ENCODE measurements around the gene NR4A2. TPM values are rescaled to one million over a fixed set of nuclear protein-coding genes. Genes with fewer than 3 reads are reported as not detected.

NR4A2 gene
- polyA plus RNA-seq, 1 of the 3 experiments (the other 2 are of a cell fraction): 16.2 TPM

GRCh38 chr2:156343940-156344301 lies 11.4 kb upstream of the NR4A2 start:
- CTCF ChIA-PET: interaction anchor here (1.9 to 4.9 kb wide), 2 partner anchors 9 to 246 kb away, joined by 8 to 21 read pairs; no protein-coding TSS in a partner anchor
- no peak overlapping the region for H3K27ac ChIP-seq (ENCODE audit: low read depth in 2 of 2, low read length in 1 of 2)
- no peaks in the 10 kb centered on the region for H4K20me1 ChIP-seq (ENCODE audit: insufficient read depth)
- H2AFZ ChIP-seq (ENCODE audit: low read depth): no peak overlapping the region
- peaks cover 20% of the 10 kb centered on the region for H3F3A ChIP-seq (replicated peaks; ENCODE audit: insufficient read depth)
- no peaks in the 10 kb centered on the region for H3K36me3 ChIP-seq (replicated peaks in 1 of 2; ENCODE audit: control insufficient read depth in 1 of 2, insufficient read depth in 2 of 2, low read length in 1 of 2)
- H3K9me3 ChIP-seq: no peaks in the 10 kb centered on the region
- POLR2A ChIA-PET: no interaction called here
- TF ChIP-seq TEAD4 (IDR thresholded peaks at IDR 0.05; ENCODE audit: borderline replicate concordance, insufficient read depth) (no peak), GABPA (IDR thresholded peaks at IDR 0.05; ENCODE audit: low read depth) (no peak), RXRA (IDR thresholded peaks at IDR 0.05; ENCODE audit: borderline replicate concordance, low read depth) (no peak), TAF1 (IDR thresholded peaks at IDR 0.05; ENCODE audit: borderline replicate concordance, low read depth, low read length) (no peak), SMC3 (IDR thresholded peaks at IDR 0.05; ENCODE audit: low read depth, low read length) (no peak), FOXM1 (IDR thresholded peaks at IDR 0.05; ENCODE audit: low read depth) (no peak), NFIC (IDR thresholded peaks at IDR 0.05; ENCODE audit: borderline replicate concordance) (no peak), SIN3A (IDR thresholded peaks at IDR 0.05; ENCODE audit: borderline replicate concordance, low read depth, low read length) (no peak), NRF1 (IDR thresholded peaks at IDR 0.05; ENCODE audit: low read depth, low read length) (no peak), CHD2 (IDR thresholded peaks at IDR 0.05; ENCODE audit: low read length, partially characterized antibody) (no peak), MXI1 (IDR thresholded peaks at IDR 0.05; ENCODE audit: low read depth, low read length) (no peak), JUND (IDR thresholded peaks at IDR 0.05) (no peak), CTCF (IDR thresholded peaks at IDR 0.05) (no peak), PBX3 (IDR thresholded peaks at IDR 0.05) (no peak), EZH2phosphoT487 (IDR thresholded peaks at IDR 0.05; ENCODE audit: borderline replicate concordance, low read depth) (no peak), TCF12 (IDR thresholded peaks at IDR 0.05) (no peak), RAD21 (IDR thresholded peaks at IDR 0.05; ENCODE audit: low read length) (no peak), RFX5 (IDR thresholded peaks at IDR 0.05; ENCODE audit: low read length) (no peak), IRF3 (IDR thresholded peaks at IDR 0.05; ENCODE audit: low read depth, low read length) (no peak)
- no peak for DNase-seq
- H3K4me1 ChIP-seq (ENCODE audit: control insufficient read depth in 1 of 2, insufficient read depth in 2 of 2, low read depth in 1 of 2, low read length in 1 of 2): peaks cover 5 to 9% of the 10 kb centered on the region in 2 experiments; a peak in 2 of 4 replicates
- no peak overlapping the region for H3K4me2 ChIP-seq
- no peaks in the 10 kb centered on the region for H3K27me3 ChIP-seq (ENCODE audit: insufficient read depth)
- H3K9me2 ChIP-seq: no peaks in the 10 kb centered on the region
- H3K4me3 ChIP-seq (ENCODE audit: low read depth in 2 of 2, low read length in 1 of 2): no peak overlapping the region
- no peaks in the 10 kb centered on the region for H3K79me2 ChIP-seq (ENCODE audit: insufficient read depth)
- 10% methylated on average over 2 of the region's 2 CpGs for WGBS (ENCODE audit: low lambda C conversion rate)
- H3K9ac ChIP-seq: no peak overlapping the region
